ENCODE data around the gene RNF130.

The RNF130 gene

DNA sequence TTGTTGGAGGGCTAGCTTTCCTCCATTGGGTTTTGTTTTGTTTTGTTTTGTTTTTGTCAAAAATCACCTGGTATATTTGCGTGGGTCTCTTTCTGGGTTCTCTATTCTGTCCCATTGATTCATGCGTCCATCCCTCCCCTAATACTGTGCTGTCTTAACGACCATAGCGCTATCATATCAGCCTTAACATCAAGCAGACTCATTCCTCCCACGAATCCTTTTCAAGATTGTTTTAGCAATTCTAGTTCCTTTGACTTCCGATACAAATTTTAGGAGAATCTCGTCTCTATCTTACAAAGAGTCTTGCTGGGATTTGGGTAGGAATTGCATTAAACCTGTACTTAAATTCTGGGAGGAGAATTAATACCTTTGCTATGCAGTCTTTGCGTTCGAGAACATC lies 31.1 kb upstream of the RNF130 start:
- H3K4me3 ChIP-seq (ENCODE audit: control insufficient read depth, low read depth, low read length): no peak overlapping the region
- no peak for DNase-seq (ENCODE audit: low read depth)
- TF ChIP-seq, protein P1, sequence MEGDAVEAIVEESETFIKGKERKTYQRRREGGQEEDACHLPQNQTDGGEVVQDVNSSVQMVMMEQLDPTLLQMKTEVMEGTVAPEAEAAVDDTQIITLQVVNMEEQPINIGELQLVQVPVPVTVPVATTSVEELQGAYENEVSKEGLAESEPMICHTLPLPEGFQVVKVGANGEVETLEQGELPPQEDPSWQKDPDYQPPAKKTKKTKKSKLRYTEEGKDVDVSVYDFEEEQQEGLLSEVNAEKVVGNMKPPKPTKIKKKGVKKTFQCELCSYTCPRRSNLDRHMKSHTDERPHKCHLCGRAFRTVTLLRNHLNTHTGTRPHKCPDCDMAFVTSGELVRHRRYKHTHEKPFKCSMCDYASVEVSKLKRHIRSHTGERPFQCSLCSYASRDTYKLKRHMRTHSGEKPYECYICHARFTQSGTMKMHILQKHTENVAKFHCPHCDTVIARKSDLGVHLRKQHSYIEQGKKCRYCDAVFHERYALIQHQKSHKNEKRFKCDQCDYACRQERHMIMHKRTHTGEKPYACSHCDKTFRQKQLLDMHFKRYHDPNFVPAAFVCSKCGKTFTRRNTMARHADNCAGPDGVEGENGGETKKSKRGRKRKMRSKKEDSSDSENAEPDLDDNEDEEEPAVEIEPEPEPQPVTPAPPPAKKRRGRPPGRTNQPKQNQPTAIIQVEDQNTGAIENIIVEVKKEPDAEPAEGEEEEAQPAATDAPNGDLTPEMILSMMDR (conservative IDR thresholded peaks at IDR 0.05; ENCODE audit: control insufficient read depth, insufficient read depth, low read depth, low read length): no peak

DNA sequence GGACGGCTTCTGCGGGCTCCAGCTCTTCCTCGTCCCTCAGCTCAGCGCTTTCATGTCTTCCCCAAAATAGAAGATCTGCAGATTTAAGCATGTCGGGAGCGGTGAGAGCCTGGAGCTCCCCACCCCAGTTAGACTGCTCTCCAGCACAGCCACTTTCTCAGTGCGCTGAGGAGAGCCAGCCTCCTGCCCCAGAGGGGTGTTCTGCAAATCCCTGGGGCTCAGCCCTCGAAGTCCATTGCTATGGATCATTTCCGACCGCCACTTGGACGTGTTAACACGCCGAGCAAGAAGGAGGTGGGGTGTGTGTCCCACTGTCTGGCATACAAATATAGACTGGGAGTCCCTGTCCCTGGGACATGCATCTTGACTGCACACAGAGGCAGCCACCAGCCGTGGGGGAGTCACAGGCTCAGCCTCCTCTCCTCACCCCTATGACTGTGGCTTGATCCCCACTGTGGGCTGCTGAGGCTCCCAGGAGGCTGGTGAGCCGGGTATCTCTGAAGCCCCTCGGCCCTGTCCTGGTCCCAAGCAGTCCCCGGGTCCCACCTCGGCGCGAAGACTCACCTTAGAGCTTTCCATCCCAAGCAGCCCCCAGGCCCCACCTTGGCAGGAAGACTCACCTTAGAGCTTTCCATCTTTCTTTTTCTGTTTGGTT lies 30.0 kb upstream of the RNF130 start:
- no peak for DNase-seq (ENCODE audit: low read depth)
- TF ChIP-seq, protein P1 (conservative IDR thresholded peaks at IDR 0.05; ENCODE audit: control insufficient read depth, insufficient read depth, low read depth, low read length): no peak
- no peak overlapping the region for H3K4me3 ChIP-seq (ENCODE audit: control insufficient read depth, low read depth, low read length)

DNA sequence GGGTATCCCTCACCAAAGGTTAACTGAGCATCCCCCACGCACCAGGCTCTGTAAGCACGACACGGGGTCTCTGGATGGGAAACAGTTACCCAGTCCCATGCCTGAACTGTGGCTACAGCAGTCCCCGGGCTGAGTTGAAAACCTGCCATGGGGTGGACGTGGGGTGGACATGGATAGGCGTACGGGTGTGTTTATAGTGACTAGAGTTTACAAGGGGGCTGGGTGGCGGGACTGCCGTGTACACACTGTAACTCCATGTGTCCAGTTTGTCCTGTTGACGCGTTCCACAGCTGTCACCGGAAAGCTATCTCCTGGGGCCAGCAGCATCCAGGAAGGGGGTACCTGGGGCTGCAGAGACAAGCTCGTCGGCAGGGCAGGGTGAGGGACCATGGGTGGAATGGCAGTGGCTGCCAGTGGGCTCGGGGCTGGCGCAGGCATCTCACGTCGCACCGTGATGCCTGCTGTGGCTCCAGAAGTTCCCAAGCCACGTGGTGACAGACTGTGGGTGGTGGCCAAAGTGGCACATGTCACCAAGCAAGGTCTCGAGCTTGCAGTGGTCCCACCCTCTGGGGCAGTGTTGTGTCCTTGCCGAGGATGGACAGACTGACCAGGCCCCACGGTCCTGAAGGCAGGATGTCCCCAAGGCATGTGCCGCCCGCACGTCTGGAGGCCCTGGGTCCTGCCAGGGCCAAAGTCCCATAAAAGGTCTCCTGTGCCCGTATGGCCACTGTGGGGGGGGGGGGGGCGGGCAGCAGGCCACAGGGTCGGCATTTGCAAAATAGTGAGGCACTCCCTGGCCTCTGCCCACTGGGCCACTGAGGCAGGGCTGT lies 29.3 kb upstream of the RNF130 start:
- TF ChIP-seq, protein P1 (conservative IDR thresholded peaks at IDR 0.05; ENCODE audit: control insufficient read depth, insufficient read depth, low read depth, low read length): no peak
- H3K4me3 ChIP-seq (ENCODE audit: control insufficient read depth, low read depth, low read length): no peak overlapping the region
- DNase-seq (ENCODE audit: low read depth): no peak

DNA sequence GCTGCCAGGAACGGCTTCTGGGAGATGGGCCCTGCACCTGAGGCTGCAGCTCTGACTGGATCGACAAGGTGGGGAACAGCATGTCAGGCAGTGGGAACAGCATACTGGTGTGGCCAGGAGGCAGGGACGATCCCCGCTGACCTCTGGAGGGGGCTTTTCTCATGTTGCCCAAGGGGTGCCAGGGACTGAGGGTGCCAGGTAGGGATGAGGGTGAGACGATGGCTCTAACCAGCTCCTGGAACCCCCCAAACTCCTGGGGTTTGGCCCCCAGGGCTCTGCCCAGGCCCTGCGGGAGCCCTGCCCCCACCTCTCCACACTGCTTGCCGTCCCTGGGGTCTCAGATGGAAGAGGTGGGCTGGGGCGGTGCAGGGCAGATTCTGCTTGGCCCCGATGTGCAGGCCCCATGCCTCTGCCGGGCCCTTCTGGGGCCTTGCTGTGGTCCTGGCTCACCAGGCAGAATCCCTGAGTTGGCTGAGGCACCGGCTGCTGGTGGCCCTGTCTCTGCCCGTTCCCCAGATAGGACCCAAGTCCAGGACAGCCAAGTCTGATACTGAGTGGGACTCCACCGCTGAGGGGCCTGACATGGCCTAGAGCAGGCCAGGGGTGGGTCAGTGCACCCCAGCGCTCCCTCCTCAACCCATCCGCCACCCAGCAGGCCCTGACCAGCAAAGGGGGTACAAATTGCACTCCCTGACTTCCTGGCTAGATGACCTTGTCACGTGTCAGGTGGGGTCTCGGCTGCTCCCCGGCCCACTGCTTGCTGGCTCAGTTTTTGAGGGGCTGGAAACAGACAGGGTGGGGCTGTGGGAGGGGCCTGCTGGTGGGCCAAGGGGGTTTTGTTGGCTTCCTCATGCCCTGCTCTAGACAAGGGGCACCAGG lies 28.4 kb upstream of the RNF130 start:
- no peak for DNase-seq (ENCODE audit: low read depth)
- TF ChIP-seq, protein P1 (conservative IDR thresholded peaks at IDR 0.05; ENCODE audit: control insufficient read depth, insufficient read depth, low read depth, low read length): no peak
- H3K4me3 ChIP-seq (ENCODE audit: control insufficient read depth, low read depth, low read length): no peak overlapping the region

DNA sequence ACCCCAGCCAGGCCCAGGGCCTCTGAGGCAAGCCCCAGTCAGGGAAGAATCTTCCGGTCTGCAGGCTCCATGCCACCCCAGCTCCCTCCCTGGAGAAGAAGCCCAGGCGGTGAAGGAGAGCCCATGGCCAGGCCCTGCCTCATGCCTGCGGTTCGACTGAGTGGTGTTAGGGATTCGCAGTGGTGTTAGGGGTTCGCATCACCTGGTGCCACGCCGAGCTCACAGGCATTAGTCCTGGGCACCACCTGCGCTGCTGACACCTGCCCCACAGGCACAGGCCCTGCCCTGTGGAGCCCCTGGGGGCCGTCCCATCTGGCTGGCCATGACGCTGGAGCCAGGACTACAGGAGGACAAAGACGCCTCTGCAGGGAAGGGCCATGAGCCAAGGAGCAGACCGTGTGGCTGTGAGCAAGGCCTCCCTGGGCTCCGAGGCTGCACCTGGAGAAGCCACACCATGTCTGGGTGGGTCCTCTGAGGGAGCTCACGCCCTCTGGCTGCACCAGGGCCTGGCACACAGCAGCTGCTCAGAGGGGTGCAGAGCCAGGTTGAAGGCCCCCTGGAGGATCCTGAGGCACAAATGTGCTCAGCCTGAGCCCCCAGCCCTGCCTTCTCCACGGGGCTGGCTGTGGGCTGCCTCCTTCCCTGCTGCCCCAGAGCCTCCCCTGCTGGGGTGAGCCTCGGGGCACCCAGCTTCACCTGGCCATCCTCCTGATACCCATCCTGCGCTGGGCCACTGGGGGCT lies 27.6 kb upstream of the RNF130 start:
- TF ChIP-seq, protein P1 (conservative IDR thresholded peaks at IDR 0.05; ENCODE audit: control insufficient read depth, insufficient read depth, low read depth, low read length): no peak
- no peak overlapping the region for H3K4me3 ChIP-seq (ENCODE audit: control insufficient read depth, low read depth, low read length)
- no peak for DNase-seq (ENCODE audit: low read depth)

DNA sequence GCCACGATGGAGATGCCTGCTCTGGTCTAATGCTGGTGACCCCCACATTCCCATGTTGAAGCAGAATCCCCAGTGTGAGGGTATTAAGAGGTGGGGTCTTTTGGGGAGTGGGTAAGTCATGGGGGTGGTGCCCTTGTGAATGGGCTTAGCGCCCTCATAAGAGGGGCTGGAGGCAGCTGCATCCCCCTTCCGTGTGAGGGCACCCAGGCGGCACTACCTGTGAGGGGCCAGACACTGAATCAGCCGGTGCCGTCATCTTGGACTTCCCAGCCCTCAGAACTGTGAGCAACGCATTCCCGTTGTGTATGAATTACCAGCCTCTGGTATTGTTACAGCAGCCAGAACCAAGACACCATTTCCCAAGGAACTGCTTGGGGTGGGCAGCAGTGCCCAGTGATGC lies 27.0 kb upstream of the RNF130 start:
- DNase-seq (ENCODE audit: low read depth): no peak
- H3K4me3 ChIP-seq (ENCODE audit: control insufficient read depth, low read depth, low read length): no peak overlapping the region
- TF ChIP-seq, protein P1 (conservative IDR thresholded peaks at IDR 0.05; ENCODE audit: control insufficient read depth, insufficient read depth, low read depth, low read length): no peak

All from fibroblast of mammary gland (primary cell).